MG63 (cell line): ENCODE results near the gene LRRC51. TPM values are rescaled to one million over a fixed set of nuclear protein-coding genes. Genes with fewer than 3 reads are reported as not detected.
"Not testable (repeated sequence)": the region's sequence is repeated elsewhere in the genome, so short reads cannot be mapped to it uniquely, and the experiment has no call there.

Source experiments
- DNase-seq: peaks from one replicate; pipeline ENCODE4 v3.0.0-alpha.2; 2020
- H3K27me3 ChIP-seq: fragments of 250-450 bp; sonication (Bioruptor Pico); 2 replicates; pipeline ENCODE4 v1.5.1; 2020; ENCODE audit warnings: mild to moderate bottlenecking, moderate library complexity
- H3K36me3 ChIP-seq: fragments of 250-450 bp; sonication (Bioruptor Pico); 2 replicates; pipeline ENCODE4 v1.5.1; 2020; ENCODE audit warnings: mild to moderate bottlenecking, moderate library complexity
- H3K4me3 ChIP-seq: fragments of 250-450 bp; sonication (Bioruptor Pico); 2 replicates; pipeline ENCODE4 v1.5.1; 2020; ENCODE audit warnings: mild to moderate bottlenecking, moderate library complexity
- H3K9me3 ChIP-seq: fragments of 250-450 bp; sonication (Bioruptor Pico); 2 replicates; pipeline ENCODE4 v1.5.1; 2020; ENCODE audit warnings: mild to moderate bottlenecking, moderate library complexity
- total RNA-seq: library from RNA; depleted of rRNA; stranded (reverse); fragments of >200 nt; shearing (Covaris generic); gene quantifications from 2 replicates; pipeline ENCODE4 v1.2.3, GENCODE V29; 2014; ENCODE audit warnings: low replicate concordance

The LRRC51 gene
- total RNA-seq, 1 experiment from 2014 or later = 17.4 TPM

DNA sequence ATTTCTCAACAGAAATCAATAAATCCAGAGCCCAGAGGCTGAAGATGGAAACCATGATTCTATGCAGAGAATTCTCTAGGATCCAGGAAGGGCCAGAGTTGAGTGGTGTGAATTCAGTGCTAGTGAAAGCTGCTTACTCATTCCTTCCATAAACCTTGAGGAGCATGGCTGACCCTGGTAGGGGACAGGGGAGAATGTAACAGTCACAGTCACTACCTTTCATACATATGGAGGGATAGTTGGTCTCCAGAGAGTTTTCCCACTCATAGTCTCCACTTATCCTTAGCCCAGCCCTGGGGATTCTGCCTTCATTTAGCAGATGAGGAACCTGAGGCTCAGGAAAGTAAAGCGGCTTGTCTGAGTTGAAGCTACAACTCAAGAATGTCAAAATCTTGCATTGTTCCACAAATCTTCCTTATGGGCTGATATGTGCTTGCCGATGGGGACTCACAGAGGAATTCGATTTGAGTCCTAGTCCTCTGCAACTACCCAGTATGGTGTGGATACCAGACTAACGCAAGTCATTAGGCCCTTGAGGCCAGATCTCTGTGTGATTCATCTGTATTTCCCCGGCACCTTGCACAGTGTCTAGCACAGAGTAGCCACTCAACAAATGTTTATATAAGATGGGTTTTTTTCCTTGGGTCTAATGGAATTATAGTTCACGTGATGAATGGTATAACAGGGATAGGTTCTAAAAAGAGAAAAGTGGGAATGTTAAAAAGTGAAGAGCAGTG lies 35.5 kb downstream of the LRRC51 start:
- Histone ChIP-seq H3K36me3 (peaks cover 4% of the 10 kb centered on the region), H3K4me3 (no peak overlapping the region), H3K27me3 (no peaks in the 10 kb centered on the region), H3K9me3 (no peaks in the 10 kb centered on the region; the same call in 1 of the 2 replicates)
- DNase-seq = no peak

DNA sequence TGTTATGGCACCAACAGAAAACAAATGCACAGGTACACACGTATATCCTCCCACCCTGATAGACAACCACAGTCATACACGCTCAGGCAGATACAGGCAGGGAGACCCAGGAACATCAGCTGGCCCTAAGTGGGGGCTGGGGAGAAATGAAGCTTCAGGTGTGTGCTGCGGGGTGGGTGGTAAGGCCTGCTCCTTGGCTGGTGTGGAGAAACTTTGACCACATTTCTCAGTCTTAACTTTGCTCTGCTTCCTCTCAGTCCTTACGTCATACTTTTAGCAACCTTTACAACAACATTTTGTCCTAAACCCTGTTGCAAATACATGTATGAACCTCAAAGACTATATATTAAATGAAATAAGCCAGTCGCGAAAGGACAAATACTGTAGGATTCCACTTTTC lies 38.5 kb downstream of the LRRC51 start:
- no peak for DNase-seq
- H3K36me3 ChIP-seq = no peaks in the 10 kb centered on the region; the same call in 1 of the 2 replicates
- no peak overlapping the region for H3K4me3 ChIP-seq
- no peaks in the 10 kb centered on the region; the same call in 1 of the 2 replicates for H3K9me3 ChIP-seq
- no peaks in the 10 kb centered on the region for H3K27me3 ChIP-seq

DNA sequence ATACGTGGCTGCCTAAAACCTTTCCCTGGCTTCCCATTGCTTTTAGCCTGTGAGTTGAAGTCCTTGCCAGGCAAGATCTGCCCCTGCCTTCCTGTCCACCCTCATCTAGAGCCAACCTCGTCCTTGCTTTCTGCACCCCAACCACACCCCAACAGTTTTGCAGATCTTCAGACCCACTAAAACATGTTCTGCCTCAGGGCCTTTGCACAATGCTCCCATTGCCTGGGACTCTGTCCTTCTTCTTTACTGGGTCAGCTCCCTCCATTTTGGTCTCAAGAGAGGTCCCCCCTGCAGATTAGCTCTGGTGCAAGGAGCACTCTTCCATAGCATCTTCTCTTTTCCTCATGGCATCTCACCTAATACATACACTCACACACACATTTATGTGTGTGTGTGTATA lies 40.3 kb downstream of the LRRC51 start:
- DNase-seq = no peak

DNA sequence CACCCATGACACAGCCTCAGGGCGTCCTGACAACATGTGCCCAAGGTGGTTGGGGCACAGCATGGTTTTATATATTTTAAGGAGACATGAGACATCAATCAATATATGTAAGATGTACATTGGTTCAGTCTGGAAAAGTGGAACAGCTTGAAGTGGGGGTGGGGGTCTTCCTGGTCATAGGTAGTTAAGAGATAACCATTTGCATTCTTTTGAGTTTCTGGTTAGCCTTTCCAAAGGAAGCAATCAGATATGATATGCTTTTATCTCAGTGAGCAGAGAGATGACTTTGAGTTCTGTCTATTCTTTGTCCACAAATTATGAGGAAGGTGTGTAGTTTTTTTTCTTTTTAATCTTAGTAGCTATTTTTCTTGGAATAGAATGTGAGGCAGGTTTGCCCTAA lies 42.0 kb downstream of the LRRC51 start:
- Histone ChIP-seq H3K9me3 (no peaks in the 10 kb centered on the region; the same call in 1 of the 2 replicates), H3K27me3 (no peaks in the 10 kb centered on the region)
- no peak for DNase-seq

More for the DNA sequence above, 40.3 kb downstream of the LRRC51 start:
- H3K36me3 ChIP-seq = no peaks in the 10 kb centered on the region; the same call in 1 of the 2 replicates
- H3K27me3 ChIP-seq = no peaks in the 10 kb centered on the region
- no peaks in the 10 kb centered on the region; the same call in 1 of the 2 replicates for H3K9me3 ChIP-seq
- H3K4me3 ChIP-seq = no peak overlapping the region

DNA sequence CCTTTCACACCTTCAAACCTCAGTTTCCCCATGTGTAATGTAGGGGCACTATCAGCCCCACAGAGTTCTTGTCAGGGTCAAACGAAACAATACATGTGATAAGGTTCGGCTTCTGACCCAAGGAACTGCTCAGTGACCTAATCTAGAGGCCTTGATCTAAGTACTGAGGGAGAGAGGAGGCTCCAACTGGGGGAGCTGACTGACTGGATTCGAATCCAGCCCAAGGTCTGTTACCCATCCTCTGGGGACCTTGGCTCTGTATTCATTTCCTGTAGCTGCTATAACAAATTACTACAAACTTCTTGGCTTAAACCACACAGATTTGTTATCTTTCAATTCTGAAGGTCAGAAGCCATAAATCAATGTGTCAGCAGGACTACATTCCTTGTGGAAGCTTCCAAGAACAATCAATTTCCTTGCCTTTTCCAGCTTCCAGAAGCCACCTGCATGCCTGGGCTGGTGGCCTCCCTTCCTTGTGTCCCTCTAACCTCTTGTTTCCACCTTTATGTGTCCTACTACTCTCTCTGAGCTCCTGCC lies 42.5 kb downstream of the LRRC51 start:
- DNase-seq = no peak
- no peaks in the 10 kb centered on the region for H3K27me3 ChIP-seq
- no peak overlapping the region for H3K4me3 ChIP-seq
- H3K36me3 ChIP-seq = no peaks in the 10 kb centered on the region; the same call in 1 of the 2 replicates
- peaks cover 3% of the 10 kb centered on the region for H3K9me3 ChIP-seq

More for the DNA sequence above, 42.0 kb downstream of the LRRC51 start:
- Histone ChIP-seq H3K36me3 (no peaks in the 10 kb centered on the region; the same call in 1 of the 2 replicates), H3K4me3 (no peak overlapping the region)

DNA sequence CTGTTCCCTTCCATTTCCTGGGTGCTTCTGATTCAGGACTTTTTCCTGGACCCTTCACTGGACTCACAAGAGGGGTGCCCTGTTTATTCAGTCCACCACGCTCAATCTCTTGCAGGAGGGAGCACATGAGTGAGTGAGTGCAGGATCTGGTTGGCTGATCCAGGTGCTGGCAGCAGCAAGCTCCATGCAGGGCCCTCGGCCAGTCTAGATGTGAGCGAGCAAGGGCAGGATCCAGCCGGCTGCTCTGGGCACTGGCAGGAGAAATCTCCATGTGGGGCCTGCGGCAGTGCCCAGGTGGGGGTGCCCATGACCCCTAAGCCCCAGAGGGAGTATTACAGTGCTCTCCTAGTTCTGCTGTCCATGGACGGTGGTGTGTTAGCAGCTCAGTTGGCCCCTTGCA lies 43.4 kb downstream of the LRRC51 start:
- H3K27me3 ChIP-seq = no peaks in the 10 kb centered on the region
- no peak overlapping the region for H3K4me3 ChIP-seq
- H3K9me3 ChIP-seq = peaks cover 3% of the 10 kb centered on the region
- no peaks in the 10 kb centered on the region for H3K36me3 ChIP-seq
- no peak for DNase-seq

DNA sequence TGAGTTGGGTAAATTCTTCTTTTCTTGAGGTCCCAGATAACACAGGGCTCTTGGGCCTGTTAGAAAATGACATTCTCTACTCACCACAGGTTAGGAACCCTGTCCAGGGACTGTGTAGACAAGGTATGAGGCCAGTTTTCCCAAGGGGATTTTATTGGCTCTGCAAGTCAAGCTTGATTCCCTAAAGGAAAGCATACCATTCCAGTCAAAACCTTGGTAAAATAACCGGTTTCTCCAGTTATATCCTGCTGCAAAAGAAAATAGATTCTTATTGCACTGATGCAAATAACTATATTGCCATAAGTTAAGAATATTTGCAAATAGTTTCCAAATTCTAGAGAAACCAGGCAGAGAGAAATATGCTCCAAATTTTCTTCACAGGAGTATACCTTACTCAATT lies 45.3 kb downstream of the LRRC51 start:
- Histone ChIP-seq H3K27me3 (no peaks in the 10 kb centered on the region), H3K36me3 (no peaks in the 10 kb centered on the region), H3K9me3 (peaks cover 3% of the 10 kb centered on the region), H3K4me3 (no peak overlapping the region)
- DNase-seq = no peak

DNA sequence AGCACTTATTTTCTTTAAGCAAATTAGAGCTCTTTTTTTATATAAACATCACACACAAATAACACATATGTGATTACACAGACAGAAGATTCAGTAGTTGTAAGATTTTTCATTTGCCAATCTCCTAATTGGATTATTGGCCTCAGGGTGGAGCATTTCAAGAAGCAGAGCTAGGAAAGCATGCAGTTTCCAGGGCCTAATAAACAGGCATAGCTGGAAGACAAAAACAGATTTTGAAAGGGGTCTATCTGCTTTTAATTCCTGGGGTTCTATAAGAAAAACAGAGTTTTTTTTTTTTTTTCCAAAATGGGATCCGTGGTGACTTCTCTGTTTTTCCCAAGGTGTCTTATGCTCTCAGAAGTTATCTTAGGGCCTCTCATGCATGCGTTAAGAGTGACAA lies 47.3 kb downstream of the LRRC51 start:
- Histone ChIP-seq H3K27me3 (no peaks in the 10 kb centered on the region), H3K4me3 (no peak overlapping the region), H3K36me3 (no peaks in the 10 kb centered on the region), H3K9me3 (peaks cover 3% of the 10 kb centered on the region)
- no peak for DNase-seq

DNA sequence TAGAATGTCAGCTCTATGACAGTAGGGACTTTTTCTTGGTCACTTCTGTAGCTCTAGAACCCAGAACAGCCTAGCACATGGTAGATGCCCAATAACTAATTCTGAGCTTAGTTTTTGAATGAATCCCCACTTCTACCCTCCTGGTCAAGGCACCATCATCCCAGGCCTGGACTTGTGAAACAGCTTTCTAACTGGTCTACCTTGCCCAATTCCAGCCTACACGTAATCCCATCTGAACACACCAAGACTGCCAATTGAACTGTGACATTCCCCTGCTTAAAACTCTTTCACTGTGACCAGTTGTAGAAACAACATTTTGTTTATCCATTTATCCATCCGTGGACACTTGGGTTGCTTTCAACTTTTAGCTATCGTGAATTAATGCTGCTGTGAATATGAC lies 48.7 kb downstream of the LRRC51 start:
- Histone ChIP-seq H3K4me3 (no peak overlapping the region), H3K27me3 (no peaks in the 10 kb centered on the region), H3K36me3 (no peaks in the 10 kb centered on the region), H3K9me3 (peaks cover 3% of the 10 kb centered on the region)
- no peak for DNase-seq

DNA sequence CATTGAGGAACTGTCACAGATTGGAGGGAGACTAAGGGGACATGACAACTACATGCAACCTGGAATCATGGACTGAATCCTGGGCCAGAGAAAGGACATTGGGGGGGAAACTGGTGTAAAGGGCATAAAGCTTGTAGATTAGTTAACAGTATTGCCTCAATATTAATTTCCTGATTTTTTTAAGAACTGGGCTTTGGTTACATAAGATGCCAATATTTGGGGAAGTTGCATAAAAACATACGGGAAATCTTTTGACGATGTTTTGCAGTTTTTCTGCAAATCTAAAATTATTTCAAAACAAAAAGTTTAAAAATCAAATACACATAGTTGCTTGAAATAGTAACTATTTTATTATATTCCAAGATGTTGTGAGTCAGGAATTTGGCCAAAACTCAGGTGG lies 52.0 kb downstream of the LRRC51 start:
- DNase-seq = no peak
- H3K9me3 ChIP-seq = peaks cover 10% of the 10 kb centered on the region
- H3K27me3 ChIP-seq = no peaks in the 10 kb centered on the region
- H3K4me3 ChIP-seq = no peak overlapping the region
- no peaks in the 10 kb centered on the region; the same call in none of the 2 replicates for H3K36me3 ChIP-seq

DNA sequence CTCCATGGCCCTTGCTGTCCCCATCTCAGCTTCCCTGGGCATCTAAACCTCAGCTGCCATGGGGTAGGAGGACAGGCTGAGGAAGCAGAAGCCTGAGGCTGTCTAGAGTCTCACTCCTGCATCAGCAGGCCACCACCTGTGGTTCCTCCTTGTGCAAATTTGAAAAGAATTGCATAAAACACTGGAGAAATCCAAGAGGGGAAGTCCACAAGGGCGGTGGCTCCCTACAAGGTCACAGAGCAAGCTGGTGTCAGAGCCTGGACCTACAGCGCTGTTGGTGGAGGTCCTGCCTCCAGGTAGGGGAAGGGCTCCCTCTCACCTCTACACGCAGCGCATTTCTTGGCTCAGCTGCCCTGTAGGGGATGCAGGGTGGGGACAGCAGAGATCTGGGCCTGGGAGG lies 54.8 kb downstream of the LRRC51 start, which contains the start of gene FOLR3:
TSS of gene FOLR3 (plus strand) at position 253 of the 400 bp plus-strand sequence. CDS start 228 bp downstream, outside the sequence.
- not testable (repeated sequence) for H3K36me3 ChIP-seq, DNase-seq, H3K9me3 ChIP-seq, H3K4me3 ChIP-seq, H3K27me3 ChIP-seq

DNA sequence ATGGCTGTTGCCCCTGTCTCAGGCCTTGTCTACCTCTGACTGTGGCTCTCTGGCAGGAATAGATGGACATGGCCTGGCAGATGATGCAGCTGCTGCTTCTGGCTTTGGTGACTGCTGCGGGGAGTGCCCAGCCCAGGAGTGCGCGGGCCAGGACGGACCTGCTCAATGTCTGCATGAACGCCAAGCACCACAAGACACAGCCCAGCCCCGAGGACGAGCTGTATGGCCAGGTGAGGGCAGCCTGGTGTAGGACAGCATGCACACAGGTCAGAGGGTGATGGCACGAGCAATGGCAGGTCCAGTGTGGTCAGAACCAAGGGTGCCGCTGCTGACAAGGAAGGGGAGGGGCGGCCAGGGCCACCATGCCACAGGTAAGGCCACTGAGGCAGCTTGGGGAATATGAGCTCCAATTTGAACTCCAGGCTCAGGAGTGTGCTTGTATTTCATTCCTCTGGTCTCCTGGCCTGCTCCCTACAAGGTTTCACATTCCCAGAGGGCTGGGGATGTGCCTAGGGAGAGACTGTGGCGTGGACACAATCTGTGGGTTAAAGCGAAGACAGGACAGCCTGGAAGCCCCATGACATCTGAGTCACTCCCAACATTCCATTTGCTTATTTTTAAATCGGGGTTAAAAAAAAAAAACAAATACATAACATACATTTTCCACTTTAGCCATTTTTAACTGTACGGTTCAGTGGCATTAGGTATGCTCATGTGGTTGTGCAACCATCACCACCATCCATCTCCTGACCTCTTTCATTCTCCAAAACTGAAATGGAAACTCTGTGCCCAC lies 55.4 kb downstream of the LRRC51 start:
- H3K9me3 ChIP-seq = peaks cover 7% of the 10 kb centered on the region; the same call in 1 of the 2 replicates
- H3K36me3 ChIP-seq = peaks cover 4% of the 10 kb centered on the region
- DNase-seq = no peak
- no peak overlapping the region for H3K4me3 ChIP-seq
- H3K27me3 ChIP-seq = no peaks in the 10 kb centered on the region

DNA sequence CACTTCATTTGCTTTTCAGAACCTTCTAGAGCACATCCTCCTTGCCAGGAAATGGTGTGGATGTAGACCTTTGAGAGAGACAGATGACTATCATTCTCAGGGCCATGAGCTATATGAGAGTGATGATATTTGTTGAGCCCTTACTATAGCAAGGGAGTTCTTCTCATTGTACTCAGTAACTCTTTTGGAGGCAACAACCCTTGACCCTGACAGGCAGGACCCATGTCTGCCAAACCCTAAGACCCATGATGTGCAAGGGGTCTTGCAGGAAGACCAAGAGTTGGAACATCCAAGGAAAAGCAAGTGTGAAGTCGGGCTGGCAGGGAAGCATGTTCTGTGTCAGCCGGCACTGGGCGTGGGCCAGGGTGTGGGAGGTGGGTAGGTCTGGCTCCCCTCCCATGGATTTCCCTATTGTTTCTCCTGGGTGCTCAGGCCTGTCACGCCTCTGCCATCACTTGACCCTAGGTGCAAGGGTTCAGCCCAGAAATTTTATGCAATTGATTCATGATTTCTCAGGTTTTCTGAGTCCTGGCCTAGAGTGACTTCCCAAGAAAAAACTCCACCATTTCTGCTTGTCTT lies 56.1 kb downstream of the LRRC51 start:
- Histone ChIP-seq H3K4me3 (no peak overlapping the region), H3K9me3 (peaks cover 7% of the 10 kb centered on the region; the same call in 1 of the 2 replicates), H3K27me3 (no peaks in the 10 kb centered on the region), H3K36me3 (peaks cover 4% of the 10 kb centered on the region)
- DNase-seq = peak; percentile 22

DNA sequence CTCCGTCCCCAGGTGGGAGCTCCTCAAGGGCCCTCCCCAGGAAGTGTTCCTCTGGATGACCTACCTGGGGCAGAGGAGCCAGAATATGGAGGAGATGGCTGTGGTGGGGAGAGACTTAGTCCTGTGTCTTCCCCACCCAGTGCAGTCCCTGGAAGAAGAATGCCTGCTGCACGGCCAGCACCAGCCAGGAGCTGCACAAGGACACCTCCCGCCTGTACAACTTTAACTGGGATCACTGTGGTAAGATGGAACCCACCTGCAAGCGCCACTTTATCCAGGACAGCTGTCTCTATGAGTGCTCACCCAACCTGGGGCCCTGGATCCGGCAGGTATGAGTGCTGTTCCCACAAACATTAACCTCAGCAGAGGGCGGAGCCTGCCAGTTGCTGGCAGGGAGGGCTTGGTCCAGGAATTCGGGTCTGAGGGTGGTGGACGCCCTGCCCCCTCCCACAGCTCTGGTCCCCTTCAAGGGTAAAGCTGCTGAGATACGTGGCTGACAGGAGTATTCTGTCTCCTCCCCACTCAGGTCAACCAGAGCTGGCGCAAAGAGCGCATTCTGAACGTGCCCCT lies 58.3 kb downstream of the LRRC51 start:
- peaks cover 7% of the 10 kb centered on the region; the same call in 1 of the 2 replicates for H3K9me3 ChIP-seq
- peaks cover 10% of the 10 kb centered on the region for H3K36me3 ChIP-seq
- no peak for DNase-seq
- no peaks in the 10 kb centered on the region for H3K27me3 ChIP-seq
- H3K4me3 ChIP-seq = no peak overlapping the region

DNA sequence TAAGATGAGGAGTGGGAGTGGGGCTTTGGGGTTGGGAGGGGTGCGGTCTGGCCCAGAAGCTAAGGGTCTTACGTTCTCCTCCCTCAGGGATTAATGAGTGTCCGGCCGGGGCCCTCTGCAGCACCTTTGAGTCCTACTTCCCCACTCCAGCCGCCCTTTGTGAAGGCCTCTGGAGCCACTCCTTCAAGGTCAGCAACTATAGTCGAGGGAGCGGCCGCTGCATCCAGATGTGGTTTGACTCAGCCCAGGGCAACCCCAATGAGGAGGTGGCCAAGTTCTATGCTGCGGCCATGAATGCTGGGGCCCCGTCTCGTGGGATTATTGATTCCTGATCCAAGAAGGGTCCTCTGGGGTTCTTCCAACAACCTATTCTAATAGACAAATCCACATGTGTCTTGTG lies 58.9 kb downstream of the LRRC51 start:
- peaks cover 7% of the 10 kb centered on the region; the same call in 1 of the 2 replicates for H3K9me3 ChIP-seq
- H3K36me3 ChIP-seq = peaks cover 11% of the 10 kb centered on the region
- no peaks in the 10 kb centered on the region for H3K27me3 ChIP-seq
- H3K4me3 ChIP-seq = no peak overlapping the region
- DNase-seq = no peak

DNA sequence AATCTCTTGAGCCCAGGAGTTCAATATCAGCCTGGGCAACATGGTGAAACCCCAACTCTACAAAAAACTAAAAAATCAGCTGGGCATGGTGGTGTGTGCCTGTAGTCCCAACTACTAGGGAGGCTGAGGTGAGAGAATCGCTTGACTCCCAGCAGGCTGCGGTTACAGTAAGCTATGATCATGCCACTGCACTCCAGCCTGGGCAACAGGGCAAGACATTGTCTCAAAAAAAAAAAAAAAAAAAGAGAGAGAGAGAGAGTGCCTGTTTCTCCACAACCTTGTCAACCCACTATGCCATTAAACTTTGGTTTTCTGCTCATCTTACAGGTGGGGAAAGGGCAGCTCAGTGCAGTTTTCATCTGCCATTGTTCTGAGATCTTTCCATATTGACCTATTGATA lies 60.0 kb downstream of the LRRC51 start:
- Histone ChIP-seq H3K36me3 (peaks cover 15% of the 10 kb centered on the region), H3K4me3 (no peak overlapping the region), H3K9me3 (peaks cover 7% of the 10 kb centered on the region; the same call in 1 of the 2 replicates), H3K27me3 (no peaks in the 10 kb centered on the region)
- DNase-seq = peak; percentile 63
